EH (cell line): Measurements from ENCODE around the gene PRDM1.

Experiments
- DNase-seq: peaks from one replicate; pipeline ENCODE4 v3.0.0-alpha.2; 2015; ENCODE audit warnings: low read depth

The PRDM1 gene

DNA sequence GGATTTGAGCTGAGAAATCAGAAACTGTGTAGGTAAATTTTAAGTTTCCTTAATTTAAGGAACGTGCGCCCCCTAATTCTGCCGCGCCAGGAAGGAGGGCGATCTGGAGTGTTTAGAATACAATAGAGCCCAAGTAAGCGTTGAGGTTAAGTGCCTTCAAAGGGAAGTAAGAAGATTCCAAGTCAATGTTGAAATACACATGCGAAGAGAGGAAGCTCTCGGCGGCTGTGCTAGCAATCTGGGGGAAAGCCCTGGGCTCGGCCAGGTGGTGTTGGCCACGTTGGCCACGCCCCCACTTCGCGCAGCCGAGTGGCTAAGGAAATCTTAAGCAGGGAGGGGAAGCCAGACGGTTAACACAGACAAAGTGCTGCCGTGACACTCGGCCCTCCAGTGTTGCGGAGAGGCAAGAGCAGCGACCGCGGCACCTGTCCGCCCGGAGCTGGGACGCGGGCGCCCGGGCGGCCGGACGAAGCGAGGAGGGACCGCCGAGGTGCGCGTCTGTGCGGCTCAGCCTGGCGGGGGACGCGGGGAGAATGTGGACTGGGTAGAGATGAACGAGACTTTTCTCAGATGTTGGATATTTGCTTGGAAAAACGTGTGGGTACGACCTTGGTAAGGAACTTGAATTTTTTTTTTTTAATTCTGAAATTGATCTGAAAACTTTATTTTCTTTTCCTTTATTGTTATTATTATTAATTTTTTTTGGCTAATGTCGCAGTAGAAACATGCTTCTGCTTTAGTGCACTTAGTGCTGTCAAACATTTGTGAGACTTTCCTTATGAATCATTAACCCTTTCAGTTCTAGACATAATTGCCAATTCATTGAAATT lies at the start of gene PRDM1:
Gene PRDM1, plus strand, starts transcription at position 353 of the 830 bp plus-strand sequence. Its CDS starts 218 bp downstream, at position 571.
- DNase-seq, result peak; percentile 71

DNA sequence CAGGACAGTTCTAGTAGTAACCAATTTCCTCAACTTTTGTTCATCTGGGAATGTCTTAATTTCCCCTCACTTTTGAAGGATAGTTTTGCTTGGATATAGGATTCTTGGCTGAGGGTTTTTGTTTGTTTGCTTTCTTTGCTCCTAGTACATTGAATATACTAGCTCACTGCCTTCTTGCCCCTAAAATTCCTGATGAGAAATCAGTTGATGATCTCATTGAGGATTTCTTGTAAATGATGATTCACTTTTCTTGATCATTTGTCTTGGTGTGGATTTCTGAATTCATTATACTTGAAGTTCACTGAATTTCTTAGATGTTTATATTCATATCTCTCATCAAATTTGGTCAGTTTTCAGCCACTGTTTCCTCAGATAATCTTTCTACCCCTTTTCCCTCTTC lies 49.1 kb upstream of the PRDM1 start:
- peak; percentile 84 for DNase-seq

DNA sequence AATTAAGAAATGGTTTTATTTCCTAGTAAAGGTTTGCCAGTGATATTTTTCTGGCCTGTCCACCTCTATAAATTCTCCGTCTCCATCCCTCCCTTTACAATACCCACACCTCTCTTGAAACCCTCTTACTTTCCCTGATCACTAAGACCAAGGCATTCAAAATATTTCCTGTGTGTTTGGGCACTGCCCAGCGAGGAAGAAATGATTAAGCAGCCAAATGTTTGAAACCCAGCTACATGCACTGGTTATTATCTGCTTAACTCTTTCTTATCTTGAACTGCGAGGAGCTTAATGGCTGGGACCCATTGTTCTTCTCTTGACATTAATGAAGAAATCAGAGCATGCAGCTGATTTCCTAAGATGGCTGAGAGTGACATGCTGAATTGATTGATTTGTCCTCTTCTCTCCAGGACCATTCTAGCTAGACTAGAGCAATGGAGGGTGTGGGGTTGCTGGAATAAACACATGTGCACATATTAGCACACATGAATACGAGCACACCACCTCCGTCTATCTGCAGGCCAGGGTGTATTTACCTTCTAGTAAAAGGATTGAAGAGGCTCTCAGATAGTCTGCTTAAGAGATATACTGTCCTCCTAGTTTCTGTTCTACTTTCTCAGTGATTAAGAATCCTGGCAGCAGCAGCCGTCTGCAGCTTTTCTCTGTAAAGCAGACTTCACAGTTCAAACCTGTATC lies 46.1 kb upstream of the PRDM1 start:
- peak; percentile 30 for DNase-seq

DNA sequence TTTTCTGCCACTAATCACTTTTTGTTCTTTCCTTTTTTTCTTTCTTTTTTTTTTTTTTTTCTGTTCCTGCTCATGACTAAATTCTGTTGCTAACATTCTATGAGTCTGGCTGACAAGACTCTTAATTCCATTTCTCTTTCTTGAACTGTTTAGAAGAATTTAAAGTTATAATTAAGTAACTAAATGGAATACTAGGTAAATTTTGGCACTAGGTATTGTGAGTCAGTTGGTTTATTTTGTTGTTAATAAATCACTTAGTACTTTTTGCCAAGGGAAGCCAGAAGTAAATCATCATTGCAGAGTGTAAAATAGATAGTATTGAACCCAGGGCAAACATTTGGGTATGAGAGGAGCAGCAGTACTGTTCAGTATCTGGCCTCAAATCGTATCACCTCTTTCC lies 42.0 kb upstream of the PRDM1 start:
- no peak for DNase-seq

DNA sequence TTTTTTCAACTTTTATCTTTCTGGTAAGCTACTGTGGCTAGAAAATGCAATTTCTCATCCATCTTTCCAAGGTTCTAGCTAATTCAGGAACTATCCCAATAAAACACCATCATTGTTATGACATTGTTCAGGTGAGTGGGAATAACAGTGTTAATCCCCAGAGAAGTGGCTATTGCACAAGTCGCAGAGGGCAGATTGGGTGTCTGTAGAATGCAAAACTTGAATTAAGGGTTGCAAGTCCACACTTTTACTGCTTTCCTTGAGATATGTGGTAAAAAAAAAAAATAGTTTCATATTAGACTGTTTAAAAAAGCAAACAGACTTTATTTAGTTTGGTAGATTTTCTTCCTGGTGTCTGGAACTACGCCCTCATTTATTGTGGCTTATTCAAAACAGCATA lies 41.1 kb upstream of the PRDM1 start:
- DNase-seq, result no peak

DNA sequence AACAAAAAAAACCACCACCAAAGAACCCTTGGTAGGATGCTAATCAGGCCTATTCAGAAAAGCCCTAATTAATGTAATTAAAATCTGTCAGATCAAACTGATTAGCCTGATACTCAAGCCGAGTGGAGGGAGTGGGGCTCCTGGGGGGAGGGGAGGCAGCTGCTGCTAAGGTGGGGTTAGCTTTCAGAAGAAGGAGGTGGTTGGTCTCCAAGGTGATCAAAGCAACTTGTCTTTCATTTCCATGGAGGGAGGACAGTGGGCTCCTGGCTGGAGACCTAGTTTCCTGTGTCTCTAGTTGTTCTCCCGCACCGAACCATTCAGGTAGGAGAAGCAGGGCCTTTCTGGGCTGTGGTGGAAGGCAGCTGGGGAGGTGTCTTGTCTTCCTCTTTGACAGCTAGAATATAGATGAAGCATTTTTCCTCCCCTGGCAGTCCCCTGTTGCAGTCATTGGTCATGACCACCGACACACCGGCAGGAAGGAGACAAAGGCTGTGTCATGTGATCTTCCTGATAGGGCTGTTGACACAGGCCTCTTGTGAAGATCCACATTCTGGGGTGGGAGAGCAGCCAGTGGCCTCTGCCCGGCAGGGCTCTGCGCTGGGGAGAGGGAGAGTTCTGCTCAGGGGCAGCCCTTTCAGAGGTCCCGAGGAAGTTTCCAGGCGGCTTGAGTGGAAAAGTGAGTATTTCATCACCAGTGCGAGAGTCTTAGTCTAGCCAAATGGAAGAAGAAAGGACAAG lies 39.9 kb upstream of the PRDM1 start:
- no peak for DNase-seq

DNA sequence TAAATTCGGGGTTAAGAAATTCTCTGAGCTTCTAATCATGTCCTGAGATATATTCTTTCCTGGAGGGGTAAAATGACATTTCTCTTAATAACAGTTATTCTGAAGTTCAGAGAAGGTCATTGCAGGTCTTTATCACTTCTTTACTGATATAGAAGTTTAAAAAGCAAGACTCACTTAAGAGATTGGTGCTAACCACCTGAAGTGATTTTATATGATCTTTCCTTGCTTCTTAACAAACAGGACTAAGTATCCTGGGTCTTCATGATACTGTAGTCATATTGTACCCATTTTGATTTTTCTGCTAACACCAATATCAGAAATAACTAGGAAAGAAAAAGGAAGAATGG lies 39.3 kb upstream of the PRDM1 start:
- DNase-seq, result no peak

DNA sequence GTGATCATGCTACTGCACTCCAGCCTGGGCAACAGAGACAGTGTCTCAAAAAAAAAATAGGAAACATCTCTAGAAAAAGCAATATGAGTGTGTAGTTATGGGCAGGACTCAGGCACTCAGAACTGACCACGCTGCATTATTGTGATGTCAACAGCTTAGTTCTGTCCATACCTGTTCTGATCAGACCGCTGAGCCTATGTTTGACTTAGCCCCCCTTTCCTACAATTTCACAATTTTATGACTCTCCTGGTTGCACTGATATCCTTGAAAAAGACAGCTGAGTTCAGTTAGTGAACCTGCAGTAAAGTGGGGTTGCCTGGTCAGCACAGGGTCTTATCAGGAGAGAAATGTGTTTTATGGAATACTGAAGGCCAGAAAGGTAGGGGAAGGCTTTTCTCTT lies 37.8 kb upstream of the PRDM1 start:
- DNase-seq, result no peak

DNA sequence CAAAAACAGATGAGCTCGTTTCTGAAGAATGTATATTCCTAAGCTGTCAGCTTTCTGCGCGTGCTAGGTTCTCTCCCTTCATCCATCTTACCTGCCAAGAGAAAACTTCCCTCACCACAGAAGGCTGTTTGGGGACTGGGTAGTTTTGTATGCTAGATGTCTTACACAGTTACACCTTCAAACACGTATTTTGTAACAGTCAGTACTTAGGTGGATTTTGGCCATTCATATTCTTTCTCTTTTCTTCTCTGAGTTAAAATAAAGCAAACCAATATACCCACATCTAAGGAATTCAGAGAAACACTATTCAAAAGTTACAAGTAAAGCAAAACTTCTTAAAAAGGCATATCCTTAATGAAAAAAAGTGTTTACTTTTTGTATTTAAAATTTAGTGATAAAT lies 35.6 kb upstream of the PRDM1 start:
- no peak for DNase-seq

DNA sequence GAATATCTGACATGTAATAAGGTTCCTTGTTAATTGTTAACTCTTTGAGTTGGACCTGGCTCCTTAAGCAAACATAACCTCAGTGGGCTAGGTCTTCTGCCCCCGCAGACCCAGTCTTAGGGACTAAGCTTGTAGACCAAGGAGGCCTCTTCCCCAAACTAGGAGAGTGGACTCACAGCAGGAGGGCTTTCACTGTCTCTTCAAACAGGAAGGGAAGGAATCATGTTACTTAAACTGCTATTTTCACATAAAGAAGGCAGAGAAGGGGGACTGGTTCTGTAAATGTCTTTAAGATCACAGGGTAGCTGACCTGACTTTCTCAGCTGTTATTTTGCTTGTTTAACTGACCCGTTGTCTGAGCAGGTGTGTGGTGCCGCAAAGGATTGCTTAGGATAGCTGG lies 34.9 kb upstream of the PRDM1 start:
- DNase-seq, result no peak

DNA sequence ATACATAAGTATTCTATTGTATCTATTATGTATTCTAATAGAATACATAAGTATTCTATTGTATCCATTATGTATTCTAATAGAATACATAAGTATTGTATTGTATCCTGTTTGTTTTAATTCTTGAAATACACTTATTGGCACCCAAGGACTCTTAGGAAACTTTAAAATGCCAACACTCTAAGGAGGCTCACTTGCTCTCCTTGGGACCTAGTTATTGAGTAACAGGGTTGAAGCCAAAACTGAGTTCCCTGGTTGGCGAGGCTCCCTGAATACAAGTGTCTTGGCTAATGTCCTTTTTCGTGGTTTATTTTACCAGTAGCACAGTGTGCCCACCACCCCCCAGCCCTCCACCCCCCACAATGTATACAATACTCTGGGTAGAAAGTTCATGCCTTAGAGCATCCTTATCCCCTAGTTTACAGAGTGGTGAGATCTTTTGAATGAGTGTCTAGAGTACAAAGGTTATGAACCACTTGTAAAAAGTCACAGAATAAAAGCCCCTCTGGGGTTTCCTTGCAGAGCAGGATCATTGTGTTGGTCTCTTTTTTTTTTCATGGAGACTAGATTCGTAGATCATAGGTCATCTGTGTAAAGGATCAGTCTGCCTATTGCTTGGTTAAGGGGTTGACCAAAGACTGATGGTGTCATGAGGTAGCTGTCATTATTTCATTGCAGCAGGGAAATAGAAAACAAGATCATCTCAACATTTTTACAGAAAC lies 32.5 kb upstream of the PRDM1 start:
- DNase-seq, result no peak

DNA sequence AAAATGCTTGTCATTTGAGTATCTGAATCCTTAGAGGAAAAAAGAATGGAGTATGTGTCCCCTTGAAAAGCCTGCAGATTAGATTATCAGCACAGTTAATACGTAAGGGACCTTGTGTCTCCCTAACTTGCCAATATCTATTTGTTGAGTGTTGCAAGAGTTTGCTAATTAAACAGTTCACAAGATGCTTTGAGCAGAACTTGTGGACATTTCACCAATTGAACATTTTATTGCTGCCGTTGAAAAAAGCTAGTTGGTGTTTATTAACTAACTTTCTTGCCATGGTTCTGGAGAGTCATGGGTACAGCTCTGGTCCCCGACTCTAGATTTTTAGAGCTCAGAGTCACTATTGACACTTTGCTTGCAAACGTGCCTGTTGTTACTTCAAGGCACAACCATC lies 30.6 kb upstream of the PRDM1 start:
- no peak for DNase-seq

DNA sequence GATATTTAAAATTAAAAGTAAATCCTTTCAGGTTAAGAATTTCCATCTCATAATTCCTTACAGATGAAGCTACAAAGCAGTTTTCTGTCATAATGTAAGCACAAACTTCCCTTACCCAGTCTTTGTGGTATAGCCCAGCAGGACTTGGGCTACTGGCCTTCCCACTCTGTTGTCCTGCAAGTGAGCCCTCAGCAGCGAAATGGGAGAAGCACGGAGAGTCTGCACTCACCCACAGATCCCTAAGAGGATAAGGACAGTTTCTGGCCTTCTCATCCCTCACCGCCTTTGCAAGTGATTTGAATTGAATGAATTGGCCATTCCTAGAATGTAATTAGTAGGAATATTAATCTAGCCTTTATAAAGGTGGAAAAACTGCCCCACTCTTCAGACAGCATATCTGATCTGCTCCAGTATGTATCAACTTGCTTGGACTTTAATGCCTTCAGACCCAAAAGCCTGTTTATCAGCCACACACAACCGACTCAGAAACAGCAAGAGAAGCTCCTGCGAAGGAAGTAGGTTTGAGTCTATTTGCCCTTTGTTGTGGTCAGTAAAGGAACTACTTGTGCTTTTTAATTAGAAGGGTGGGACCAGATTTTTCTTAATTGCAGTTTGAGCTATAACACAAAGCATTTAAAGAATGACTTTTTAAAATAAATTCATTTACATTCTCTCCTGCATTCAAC lies 29.9 kb upstream of the PRDM1 start:
- no peak for DNase-seq

DNA sequence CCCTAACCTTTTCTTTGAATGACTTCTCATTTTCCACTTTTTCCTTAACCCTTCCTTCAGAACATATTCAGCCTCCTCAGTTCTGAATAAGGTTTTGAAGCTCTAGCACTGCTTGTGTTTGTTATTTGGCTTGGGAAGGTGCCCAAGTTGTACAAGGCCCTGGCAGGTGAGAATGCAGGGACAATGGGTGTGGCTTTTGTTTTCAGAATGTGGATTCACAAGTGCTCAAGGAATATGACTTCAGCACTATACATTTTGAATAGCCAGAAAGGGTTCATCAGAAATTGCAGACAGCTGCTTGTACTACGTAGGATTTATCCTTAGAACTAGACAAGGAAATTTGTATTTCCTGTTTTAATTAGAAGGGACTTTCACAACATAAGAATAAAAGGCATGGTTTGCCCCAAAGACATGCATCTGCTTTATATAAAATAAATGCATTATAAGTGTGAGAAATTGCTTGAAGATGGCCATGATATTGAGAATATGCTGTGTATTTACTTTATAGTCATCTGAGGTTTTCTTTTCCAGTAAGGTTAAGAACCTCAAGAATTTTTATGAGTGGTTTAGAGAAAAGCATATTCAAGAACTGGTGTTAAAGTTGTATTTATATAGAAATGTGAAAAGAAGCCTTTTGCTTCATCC lies 29.3 kb upstream of the PRDM1 start:
- peak; percentile 65 for DNase-seq

DNA sequence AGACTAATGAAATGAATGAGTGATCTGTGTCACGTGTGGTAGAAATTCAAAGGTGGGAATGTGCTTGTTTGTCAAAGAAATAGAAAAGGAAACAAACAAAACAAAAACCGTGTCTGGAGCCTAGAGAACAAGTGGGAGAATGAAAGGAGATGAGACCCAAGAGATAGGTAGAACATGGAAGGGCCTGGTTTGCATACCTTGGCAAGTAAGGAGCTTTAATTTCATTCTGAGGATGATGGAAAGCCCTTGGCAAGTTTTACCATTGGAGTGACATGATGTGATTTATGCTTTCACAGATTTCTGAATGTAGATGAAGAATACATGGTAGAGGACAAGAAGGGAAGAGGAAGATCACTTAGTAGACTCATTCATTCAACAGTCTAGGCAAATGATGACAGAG lies 26.8 kb upstream of the PRDM1 start:
- DNase-seq, result no peak

DNA sequence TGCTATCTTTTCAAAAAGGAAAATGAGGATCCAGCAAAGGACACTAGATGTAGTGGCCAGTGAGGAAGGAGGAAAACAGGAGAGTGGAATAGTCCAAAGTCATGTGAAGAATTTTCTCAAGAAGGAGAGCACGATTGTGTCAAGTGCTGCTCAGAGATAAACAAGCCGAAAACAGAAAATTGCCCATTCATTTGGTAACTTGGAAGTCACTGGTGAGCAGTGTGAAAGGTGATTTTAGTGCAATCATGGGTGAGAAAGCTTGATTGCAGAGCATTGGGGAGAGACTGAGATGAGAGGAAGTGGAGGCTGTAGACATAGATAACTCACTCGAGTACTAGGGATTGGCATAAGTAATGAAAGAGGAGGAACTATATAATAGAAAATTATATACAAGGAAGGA lies 26.0 kb upstream of the PRDM1 start:
- DNase-seq, result no peak

DNA sequence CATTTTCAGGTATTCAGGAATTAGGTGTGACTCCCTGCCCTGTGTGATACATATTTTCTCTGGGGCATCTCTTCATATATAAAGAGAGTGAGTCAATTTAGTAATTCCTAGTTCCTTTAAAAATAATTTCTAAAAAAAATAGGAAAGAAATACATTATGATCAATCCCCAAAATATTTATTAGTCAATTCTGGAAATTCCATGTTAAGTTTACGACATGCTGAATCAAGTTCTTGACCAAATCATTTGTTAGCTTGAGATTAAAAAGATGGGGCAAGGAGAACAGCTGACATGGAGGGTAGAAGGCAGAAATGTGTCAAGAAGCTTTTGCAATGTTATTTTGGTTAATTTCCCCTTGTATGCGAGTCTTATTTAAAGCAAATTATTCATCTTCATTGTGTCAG lies 22.7 kb upstream of the PRDM1 start:
- DNase-seq, result peak; percentile 72

DNA sequence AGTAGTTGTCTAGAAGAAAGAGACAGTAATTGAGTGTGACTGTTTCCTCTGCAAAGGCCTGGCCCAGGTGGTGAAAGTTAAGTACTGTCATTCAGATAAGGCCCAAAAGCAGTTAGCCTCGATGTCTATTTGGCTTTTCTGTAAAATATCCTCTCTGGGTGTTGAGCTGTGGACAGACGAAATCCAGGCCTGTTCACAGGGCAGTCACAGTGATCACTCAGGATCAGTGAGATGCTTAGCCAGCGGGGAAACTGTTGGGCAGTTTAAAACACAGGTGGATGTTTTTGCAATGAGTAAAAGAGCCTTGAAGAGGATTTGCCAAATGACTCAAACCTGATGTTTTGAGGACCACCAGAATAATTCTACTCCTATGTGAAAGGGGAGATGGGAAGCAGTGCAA lies 22.0 kb upstream of the PRDM1 start:
- peak; percentile 32 for DNase-seq

DNA sequence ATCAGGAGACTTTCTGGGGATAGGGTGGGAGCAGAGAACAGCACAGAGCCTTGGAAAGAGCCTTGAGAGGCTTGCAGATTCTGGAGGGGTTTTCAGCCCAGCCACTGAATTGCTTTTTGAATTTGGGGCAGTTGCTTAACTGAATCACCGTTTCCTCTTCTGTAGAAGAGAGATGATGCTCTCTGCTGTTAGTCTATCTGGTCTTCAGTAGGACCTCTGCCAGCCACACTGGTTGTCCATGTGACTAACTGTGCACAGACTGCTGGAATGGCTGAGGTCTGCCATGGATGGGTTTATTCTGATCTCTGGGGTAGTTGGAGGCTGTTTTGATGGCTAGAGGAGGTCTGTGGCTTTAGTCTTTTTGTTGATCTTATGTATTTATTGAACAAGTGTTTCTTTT lies 21.4 kb upstream of the PRDM1 start:
- DNase-seq, result peak; percentile 70

DNA sequence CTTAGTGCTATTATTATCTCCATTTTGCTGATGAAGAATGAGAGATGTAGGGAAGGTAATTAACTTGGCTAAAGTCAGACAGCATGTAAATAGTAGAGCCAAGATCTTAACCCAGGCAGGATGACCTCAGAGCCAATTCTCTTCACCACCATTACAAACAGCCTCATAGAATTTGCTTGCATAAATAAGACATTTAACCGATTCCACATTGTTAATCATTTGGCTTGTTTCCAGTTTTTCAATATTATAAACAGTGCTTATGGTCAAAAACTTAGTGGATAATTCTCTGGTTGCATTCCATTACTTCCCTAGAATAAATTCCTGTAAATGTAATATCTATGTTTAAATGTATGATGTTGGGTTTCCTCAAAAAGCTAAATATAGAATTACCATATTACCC lies 19.1 kb upstream of the PRDM1 start:
- peak; percentile 60 for DNase-seq

DNA sequence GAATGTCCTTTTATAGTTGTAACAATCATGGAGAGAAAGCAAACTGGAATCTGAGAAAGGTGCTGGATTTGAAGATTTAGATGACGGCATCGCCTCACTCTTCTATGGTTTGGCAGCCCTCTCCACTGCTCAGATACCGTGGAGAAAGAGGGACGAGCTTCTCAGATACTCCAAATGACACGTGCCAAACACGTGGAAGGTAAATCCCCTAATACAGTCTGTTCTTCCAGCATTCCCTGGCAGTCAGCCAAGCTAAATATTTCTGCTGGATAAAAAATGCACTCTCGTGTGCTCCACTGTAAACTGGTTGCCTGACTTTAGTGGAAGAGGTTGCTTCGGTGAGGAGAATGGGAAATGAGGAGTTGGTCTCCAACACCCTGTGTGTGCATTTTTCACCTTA lies 16.7 kb upstream of the PRDM1 start:
- DNase-seq, result peak; percentile 86
